GM12878 (cell line): ENCODE results near the gene ALAS1. TPM values are rescaled to one million over a fixed set of nuclear protein-coding genes. Genes with fewer than 3 reads are reported as not detected.
A peak's percentile ranks its signal among the peaks of the same experiment; 100 is the strongest.

ENCODE experiments used
- ATF3 ChIP-seq: IDR thresholded peaks from 2 replicates; pipeline ENCODE4 v1.6.1; 2011; ENCODE audit warnings: low read depth, mild to moderate bottlenecking, low read length, moderate library complexity, borderline replicate concordance; ENCODE audit errors: extremely low read depth
- BACH1 ChIP-seq: fragments of 450-650 bp; IDR thresholded peaks from 2 replicates; pipeline ENCODE4 v1.6.1; 2017; ENCODE audit warnings: mild to moderate bottlenecking, borderline replicate concordance
- BHLHE40 ChIP-seq, 2 experiments: fragments of 450-650 bp in 1 of 2; IDR thresholded peaks; 2 replicates each; pipeline ENCODE4 v1.6.1; 2011 to 2017; ENCODE audit warnings: low read depth in 2 of 2, borderline replicate concordance in 1 of 2, improper control_type of control experiment in 1 of 2, low read length in 1 of 2, mild to moderate bottlenecking in 1 of 2
- CUX1 ChIP-seq: IDR thresholded peaks from 2 replicates; pipeline ENCODE4 v1.6.1; 2012; ENCODE audit warnings: improper control_type of control experiment, low read depth, low read length; ENCODE audit not compliant: insufficient replicate concordance
- EGR1 ChIP-seq, 2 experiments: IDR thresholded peaks; 1 replicate in 1 of 2; 2 replicates in 1 of 2; pipeline ENCODE4 v1.6.1; 2011 to 2012; ENCODE audit warnings: low read depth in 2 of 2, low read length in 2 of 2, borderline replicate concordance in 1 of 2, mild to moderate bottlenecking in 1 of 2, moderate library complexity in 1 of 2
- HCFC1 ChIP-seq: fragments of 150-350 bp; IDR thresholded peaks from 2 replicates; pipeline ENCODE4 v1.6.1; 2014; ENCODE audit warnings: low read length
- KAT2A ChIP-seq: conservative IDR thresholded peaks from 2 replicates; pipeline ENCODE4 v1.6.1; 2011; ENCODE audit warnings: low read depth, low read length; ENCODE audit not compliant: control insufficient read depth
- MXI1 ChIP-seq: fragments of 150-350 bp; IDR thresholded peaks from 2 replicates; pipeline ENCODE4 v1.6.1; 2011; ENCODE audit warnings: low read depth, mild to moderate bottlenecking, inconsistent platforms, low read length, improper control_type of control experiment
- NFYB ChIP-seq: IDR thresholded peaks from 2 replicates; pipeline ENCODE4 v1.6.1; 2011; ENCODE audit warnings: low read depth, mild to moderate bottlenecking, low read length, improper control_type of control experiment, moderate library complexity; ENCODE audit not compliant: insufficient read depth
- SIX5 ChIP-seq: IDR thresholded peaks from 2 replicates; pipeline ENCODE4 v1.6.1; 2011; ENCODE audit warnings: mild to moderate bottlenecking, low read depth, low read length, moderate library complexity; ENCODE audit not compliant: severe bottlenecking
- SKIL ChIP-seq: fragments of 450-650 bp; IDR thresholded peaks from 2 replicates; pipeline ENCODE4 v1.6.1; 2017; ENCODE audit warnings: mild to moderate bottlenecking, low read depth, inconsistent platforms; ENCODE audit not compliant: poor library complexity, severe bottlenecking
- SMAD1 ChIP-seq: fragments of 450-650 bp; IDR thresholded peaks from 2 replicates; pipeline ENCODE4 v1.6.1; 2018; ENCODE audit warnings: mild to moderate bottlenecking, low read depth; ENCODE audit not compliant: partially characterized antibody
- SMC3 ChIP-seq: IDR thresholded peaks from 2 replicates; pipeline ENCODE4 v1.6.1; 2011; ENCODE audit warnings: low read length, improper control_type of control experiment, borderline replicate concordance
- ZNF274 ChIP-seq: IDR thresholded peaks from one replicate; pipeline ENCODE4 v1.8.0; 2011; ENCODE audit not compliant: insufficient read length, insufficient read depth
- ZNF687 ChIP-seq: fragments of 450-650 bp; IDR thresholded peaks from 2 replicates; pipeline ENCODE4 v1.6.1; 2017; ENCODE audit warnings: mild to moderate bottlenecking, moderate library complexity
- polyA plus RNA-seq, 11 experiments: library from polyadenylated mRNA; depleted of rRNA in 4 of 11; unstranded in 6 of 11; stranded (reverse) in 5 of 11; fragments of >200 nt; fragmentation: Nextera tagmentation in 4 of 11; fragmentation: Illumina TruSeq in 1 of 11; extraction: Ambion mirVana in 4 of 11; extraction: Trizol in 1 of 11; gene quantifications; 1 replicate in 1 of 11; 2 replicates in 10 of 11; pipeline versions ENCODE4 v1.2.1 to v1.2.3, GENCODE V29; 2011 to 2016; ENCODE audit warnings: inconsistent platforms in 2 of 11, missing spikeins in 2 of 11, low read depth in 1 of 11
- total RNA-seq, 4 experiments: library from RNA; depleted of rRNA in 3 of 4; stranded (reverse); fragments of >200 nt in 3 of 4; fragmentation: Illumina TruSeq in 1 of 4; extraction: Trizol in 1 of 4; gene quantifications; 2 replicates each; pipeline versions ENCODE4 v1.2.1 to v1.2.3, GENCODE V29; 2013 to 2021

ALAS1 gene
- total and polyA plus RNA-seq, 10 of the 15 experiments (the other 5 are each of a cell fraction or from before 2014, with no cell fraction given): 69.9 to 115 (median 94.1) TPM

- TF ChIP-seq CUX1: no peak
- TF ChIP-seq SMAD1: no peak
- peak; percentile 34; the same call in 1 of the 2 replicates for TF ChIP-seq BACH1
- no peak for TF ChIP-seq ATF3
- TF ChIP-seq NFYB: no peak
- TF ChIP-seq EGR1 (IDR thresholded peaks at IDR 0.05; ENCODE audit: borderline replicate concordance in 1 of 2, low read depth in 2 of 2, low read length in 2 of 2): peak in 1 of 2 experiments; percentile 87; a peak in 2 of 3 replicates
- peak; percentile 26; the same call in 1 of the 2 replicates for TF ChIP-seq SMC3
- TF ChIP-seq ZNF274: no peak
- no peak for TF ChIP-seq KAT2A
- TF ChIP-seq HCFC1: no peak
- no peak for TF ChIP-seq SIX5
- no peak for TF ChIP-seq SKIL
- TF ChIP-seq BHLHE40 (IDR thresholded peaks at IDR 0.05; ENCODE audit: borderline replicate concordance in 1 of 2, low read depth in 2 of 2, low read length in 1 of 2): peak; percentile 51 to 57; a peak in 3 of 4 replicates
- TF ChIP-seq MXI1: 0 out of 2 replicates have a peak, but pooled peaks have one; percentile 49
- peak; percentile 77; the same call in 1 of the 2 replicates for TF ChIP-seq ZNF687
These were observed 55.6 kb downstream of the ALAS1 start (continued) for GRCh38 chr3:52253314-52254304.
